HG02642 (cell line): ENCODE measurements around the gene HK3.

Source experiments
- ATAC-seq: cut with Tn5 transposase; IDR thresholded peaks from one replicate; pipeline ENCODE4 v1.9.1; 2021; ENCODE audit warnings: mild to moderate bottlenecking; ENCODE audit not compliant: unreplicated experiment, poor library complexity

HK3 gene

DNA sequence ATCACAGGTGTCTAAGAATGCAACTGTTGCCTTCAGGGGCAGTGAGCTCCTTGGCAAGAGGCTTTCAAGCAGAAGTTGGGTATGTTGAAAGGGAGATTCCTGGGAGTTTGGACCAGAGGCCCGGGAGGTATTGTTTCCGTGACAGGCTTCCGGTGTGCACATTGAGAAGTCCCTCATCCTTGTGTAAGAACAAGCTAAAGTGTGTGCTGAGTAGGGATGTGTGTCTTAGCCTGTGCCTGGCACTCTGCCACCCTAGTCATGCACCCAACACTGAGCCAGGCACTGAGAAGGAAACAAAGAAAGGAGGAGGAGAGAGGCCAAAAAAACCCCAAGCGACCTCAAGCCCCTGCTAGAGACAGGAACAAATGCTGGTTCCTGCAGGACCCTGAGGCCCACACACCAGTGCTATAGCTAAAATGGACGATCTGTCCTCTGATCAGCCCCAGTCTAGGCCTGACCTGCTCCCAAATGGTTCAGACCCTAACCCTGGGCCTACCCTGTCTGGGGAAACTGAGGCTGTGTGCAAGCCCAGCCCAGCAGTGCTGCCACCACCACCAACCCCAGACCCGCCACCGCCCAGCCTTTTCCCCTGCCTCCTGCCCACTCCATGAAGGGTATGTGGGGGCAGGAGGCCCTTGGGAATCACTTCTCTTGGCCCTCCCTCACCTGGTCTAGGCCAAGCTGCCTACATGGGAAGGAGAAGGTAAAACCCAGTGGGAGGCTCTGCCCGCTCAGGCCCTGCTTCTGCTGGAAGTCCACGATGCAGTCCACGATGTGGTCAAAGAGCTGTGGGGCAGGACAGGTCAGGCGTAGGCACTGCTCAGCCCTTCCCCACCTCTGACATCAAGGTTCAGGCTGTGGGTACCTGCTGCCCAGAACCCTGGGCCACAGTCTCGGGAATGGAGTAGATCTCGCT is 12.6 kb downstream of the HK3 start:
- ATAC-seq = no peak

DNA sequence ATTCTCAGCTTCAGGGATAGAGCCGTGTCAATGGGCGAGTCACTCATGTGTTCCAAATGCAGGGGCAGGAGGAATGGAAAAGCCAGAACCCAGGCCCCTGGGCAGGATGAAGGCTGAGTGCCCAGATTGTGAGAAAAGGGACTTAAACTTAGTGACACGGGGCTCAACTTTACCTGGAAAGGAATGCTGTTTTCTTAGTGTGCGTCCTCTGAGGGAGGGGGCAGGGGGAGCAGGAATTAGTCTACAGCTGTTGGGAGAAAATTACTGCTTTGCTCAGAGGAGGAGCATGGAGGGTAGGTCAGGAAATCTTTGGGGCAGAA is 14.6 kb downstream of the HK3 start:
- no peak for ATAC-seq

DNA sequence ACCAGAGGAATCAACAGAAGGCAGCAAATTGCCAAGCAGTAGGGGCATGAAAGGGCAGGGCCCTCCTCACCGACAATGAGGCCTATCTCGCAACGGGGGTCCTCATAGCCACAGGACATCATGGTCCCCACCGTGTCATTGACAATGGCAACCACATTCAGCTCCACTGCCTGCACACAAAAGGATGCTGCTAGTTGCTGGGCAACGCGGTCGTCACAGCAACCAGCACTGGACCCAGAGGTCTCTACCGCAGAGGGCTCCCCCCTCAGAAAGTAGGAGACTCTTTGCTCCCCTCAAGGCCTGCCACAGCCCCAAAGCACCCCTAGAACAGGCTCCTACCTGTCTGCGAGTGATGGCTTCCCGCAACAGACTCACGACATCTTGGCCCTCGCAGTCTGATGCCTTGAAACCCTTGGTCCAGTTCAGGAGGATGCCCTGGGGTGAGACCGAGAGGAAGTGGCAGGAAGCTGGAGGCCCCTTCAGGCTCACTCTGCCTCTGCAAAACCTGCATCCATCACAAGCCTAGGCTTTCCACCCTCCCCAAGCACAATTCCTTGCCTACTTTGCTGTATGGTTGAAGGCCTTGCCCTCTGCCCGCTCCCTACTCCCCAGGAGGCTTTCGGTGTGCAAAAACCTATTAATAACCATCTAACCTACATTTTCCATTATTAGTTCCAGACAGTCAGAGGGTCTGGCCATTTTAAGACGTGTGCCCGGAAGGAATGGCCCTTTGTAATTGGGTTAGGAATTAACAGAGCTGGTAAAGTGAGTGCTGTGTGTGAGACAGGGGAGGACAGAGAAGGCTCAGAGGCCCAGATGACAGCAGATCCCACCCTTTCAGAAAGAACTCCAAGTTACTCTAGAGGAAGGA is 15.2 kb downstream of the HK3 start:
- no peak for ATAC-seq

DNA sequence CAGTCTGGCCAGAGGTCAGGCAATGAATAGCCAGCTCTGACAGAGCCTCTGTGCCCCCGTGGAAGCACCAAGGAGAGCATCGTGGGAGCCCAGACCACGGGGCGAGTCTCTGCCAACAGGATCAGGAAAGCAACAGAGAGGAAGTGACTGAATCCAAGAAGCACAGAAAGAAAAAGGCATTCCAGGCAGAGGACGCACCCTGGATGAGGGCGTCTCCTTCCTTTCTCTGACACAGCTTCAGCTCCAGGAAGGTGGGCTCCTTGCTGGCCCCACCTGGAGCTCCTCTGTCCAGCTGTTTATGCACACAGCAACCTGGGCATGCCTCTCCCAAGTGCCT is 16.6 kb downstream of the HK3 start:
- no peak for ATAC-seq

DNA sequence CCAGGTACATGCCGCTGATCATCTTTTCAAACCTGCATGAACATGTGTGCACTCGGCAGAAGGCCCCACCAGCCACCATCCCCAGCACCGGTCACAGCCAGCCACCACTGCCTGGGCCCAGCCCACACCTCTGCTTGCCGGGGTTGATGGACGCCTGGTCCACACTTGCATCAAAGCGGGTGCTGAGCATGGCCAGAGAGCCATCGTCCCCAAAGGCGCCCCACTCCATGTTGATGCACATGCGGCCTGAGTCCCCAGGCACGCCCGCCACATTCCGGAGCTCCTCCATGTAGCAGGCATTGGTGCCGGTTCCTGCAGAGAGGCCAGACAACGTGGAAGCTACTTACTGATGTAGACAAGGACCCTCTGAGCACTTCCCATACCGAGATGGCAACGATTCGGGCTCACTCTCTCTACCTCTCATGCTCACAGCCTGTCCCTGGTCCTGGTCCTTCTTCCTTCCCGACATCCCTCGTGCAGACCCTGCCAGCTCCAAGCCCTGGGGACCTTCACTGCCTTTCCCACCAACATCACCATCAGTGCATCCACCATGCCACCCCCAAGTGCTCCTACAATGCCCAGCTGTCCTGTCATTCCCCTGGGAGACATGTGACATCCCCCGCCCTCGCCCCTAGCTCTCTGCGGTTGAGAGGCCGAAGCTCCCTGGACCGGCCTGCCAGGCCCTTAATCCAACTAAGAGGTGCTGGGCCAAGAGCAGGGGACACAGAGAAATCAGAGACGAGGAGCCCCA is 17.2 kb downstream of the HK3 start:
- ATAC-seq = no peak

DNA sequence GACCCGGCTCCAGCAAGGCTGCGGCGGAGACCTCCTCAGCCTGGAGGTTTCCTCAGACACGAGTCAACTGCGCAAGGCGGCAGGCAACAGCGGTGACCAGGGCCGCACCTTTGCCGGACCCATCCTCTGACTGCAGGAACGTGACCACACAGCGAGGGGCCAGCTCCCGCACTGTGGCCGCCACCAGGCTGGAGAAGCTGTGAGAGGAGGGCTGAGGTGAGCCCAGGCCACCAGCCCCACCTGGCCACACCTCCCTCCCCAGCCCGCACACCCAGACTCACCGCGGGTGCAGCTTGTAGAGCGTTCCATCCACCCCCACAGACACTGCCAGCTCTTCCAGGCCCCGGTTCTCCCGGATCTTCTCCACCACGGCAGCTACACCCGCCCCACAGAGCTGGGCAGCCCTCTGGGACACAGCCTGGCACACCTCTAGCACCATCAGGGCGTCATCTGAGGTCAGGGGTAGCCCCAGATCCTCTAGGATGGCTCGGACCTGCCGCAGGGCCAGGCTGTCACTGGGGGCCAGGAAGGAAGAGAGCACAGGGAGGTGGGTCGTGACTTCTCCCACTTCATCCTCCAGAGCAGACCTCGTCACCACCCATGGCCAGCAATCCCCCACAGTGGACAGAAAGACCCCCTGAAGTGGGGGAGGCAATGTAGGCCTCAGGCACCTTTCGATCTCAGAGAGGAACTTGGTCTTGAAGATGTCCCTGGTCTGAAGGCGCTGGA is 18.0 kb downstream of the HK3 start:
- ATAC-seq = no peak

DNA sequence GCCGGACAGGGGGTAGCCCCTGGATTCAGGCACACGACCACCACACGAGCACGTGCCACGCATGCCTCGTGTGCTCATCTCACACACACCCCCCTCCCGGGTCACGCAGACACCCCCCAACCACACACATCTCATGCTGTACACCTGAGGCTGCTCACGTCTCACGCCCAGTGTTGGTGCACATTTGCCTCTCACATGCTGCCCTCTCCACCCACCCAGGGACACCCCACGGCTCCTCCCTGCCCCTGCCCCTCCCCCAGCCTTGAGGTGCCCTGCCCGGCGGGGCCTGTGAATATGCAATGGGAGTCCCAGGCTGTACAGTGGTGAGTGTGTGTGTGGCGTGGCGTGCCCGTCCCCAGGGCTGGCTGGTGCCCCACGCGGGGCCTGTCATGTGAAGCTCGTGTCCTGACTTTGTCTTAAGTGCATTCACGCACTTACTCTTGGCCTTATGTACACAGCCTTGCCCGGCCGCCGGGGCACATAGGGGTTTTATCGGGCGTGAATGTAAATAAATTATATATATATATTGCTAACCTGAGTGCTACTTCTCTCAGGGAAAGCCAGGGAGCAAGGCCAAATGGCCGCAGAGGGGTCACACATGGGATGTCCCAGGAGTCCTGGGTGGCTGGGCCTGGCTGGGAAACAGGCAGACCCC is 18.7 kb downstream of the HK3 start:
- no peak for ATAC-seq

DNA sequence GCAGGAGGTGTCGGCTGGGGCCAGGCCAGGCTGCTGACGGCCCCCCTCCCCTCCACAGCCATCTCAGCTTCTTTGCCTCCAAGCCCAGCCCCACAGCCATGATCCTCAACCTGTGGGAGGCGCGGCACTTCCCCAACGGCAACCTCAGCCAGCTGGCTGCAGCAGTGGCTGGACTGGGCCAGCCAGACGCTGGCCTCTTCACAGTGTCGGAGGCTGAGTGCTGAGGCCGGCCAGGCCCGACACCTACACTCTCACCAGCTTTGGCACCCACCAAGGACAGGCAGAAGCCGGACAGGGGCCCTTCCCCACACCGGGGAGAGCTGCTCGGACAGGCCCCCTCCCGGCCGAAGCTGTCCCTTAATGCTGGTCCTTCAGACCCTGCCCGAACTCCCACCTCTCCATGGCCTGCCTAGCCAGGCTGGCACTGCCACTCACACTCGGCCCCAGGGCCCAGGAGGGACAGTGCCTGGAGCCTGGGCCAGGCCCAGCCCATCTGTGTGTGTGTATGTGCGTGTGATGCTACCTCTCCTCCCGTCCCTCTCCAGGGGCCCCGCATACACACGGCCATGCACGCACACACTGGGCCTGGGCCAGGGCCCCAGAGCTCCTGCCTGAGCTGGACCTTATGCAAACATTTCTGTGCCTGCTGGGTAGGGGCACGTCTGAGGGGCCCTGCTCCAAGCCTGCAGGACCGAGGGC is 19.3 kb downstream of the HK3 start:
- no peak for ATAC-seq

DNA sequence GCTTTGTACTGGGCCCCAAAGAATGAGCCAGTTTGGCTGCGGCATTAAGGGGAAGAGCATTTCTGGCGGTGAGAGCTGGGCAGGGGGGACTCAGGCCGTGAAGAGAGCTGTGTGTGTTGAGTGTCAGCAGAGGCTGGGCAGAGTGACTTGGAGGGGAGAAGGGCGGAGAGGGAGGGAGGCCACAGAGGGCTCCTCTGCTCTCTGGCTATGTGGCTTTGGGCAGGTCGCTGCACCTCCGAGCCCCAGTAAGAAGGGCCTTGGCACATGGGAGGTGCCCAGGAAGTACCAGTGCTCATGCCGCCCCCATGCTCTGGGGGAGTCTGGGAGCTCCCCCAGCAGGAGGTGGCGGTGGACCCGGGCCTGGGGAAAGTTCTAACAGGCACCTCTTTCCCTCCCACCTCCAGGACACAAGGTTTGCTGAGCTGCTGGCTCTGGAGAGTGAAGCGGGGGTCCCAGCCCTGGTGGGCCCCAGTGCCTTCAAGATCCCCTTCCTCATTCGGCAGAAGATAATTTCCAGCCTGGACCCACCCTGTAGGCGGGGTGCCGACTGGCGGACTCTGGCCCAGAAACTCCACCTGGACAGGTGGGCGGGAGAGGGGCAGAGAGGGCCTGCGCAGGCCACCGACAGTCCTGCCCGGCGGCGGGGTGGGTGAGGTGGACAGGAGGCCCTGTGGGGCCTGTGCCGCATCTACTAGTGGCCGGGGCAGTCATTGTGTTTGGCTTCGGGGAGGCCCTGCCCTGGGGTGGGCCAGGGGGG is 20.1 kb downstream of the HK3 start:
- no peak for ATAC-seq

DNA sequence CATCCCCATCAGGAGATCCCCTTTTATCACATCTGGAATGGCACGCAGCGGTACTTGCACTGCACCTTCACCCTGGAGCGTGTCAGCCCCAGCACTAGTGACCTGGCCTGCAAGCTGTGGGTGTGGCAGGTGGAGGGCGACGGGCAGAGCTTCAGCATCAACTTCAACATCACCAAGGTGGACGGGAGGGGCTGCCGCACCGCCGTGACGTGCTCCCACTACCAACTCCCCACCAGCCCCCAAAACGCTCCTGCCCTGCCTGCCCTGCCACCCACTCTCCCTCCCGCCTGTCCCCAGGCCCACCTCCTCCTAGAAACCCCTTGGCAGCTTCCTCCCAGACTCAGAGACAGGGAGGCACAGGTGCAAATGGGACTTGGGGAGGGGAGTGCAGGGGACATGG is 20.7 kb downstream of the HK3 start:
- ATAC-seq = no peak

DNA sequence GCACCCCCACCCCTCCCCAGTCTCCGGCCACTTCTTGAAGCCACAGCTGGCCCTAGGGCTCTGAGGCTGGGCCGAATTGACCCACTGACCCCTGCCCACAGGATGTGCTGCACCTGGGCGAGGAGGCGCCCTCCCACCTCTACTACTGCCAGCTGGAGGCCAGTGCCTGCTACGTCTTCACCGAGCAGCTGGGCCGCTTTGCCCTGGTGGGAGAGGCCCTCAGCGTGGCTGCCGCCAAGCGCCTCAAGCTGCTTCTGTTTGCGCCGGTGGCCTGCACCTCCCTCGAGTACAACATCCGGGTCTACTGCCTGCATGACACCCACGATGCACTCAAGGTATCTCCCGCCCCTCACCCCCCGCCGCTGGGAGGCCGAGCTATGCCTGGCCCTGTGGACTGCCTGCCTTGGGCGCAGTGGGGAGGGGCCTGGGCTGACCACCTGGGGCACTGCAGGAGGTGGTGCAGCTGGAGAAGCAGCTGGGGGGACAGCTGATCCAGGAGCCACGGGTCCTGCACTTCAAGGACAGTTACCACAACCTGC is 21.3 kb downstream of the HK3 start:
- ATAC-seq = no peak

DNA sequence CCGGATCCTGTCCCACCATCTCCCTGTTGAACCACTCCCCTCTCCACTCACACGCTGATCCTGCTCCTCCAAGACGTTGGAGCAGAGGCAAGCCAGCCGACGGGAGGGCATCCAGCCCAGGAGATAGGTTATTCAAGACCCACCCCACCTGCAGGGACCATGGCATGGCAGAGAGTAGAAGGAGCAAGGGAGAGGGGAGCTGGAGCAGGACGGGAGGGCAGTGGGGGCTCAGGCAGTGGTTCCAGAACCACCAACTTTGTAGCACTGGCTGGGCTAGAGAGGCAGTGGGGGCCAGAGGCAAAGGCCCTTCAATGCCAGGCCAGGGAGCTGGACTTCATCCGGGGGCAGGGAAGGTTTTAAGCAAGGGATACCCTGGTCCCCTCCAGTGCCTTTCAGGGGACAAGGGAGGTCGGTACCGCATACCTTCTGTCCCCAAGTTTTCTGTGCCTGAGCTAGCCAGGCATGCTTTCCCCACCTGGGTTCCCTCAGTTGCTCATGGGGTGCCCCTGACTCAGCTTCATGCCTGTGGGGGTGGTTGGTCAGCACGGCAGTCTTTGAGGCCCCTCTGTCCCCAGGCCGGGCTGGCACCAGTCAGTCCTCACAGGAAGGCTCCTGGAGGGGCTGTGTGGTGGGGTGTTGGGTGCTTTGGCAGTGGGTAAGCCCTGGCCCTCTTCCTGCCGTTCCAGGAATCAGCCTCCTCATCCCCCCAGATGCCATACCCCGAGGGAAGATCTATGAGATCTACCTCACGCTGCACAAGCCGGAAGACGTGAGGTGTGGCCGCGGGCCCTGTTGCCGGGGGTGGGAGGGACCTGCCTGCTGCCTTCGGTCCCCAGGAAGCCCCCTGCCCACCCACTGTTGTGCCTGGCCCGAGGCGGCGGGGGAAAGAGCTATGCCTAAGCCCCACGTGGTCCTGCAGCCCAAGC is 22.4 kb downstream of the HK3 start:
- no peak for ATAC-seq

DNA sequence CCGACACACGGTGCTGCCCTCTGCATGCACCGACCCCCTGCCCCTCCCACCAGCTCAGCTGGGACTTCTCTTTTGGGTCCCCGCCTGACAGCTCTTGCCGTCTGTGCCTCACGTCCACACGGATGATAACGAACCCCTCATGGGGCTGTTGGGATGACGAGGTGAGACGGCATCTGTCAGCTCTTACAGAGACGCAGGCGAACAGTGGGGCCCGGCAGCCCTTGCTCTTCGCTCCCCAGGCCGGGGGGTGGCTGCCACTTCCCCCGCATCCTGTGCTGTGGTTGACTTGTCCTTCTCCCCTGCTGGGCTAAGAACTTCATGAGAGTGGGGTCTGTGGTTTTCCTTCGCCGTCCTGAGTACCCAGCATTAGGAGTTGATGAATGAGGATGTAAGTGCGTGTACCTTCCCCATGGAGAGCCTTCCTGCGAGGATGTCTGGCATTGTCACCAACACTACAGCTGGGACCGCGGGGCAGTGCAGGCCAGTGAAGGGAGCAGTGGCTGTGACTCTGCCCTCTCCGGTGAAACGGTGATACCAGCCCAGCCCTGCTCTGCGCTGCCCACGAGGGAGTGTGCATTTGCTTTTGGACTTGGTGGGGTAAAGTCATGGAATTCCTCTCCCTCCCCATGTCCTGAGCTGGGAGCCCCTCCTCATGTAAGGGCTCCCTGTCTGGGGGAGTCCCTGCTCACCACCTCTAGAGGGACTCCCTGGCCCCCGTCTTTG is 23.2 kb downstream of the HK3 start:
- no peak for ATAC-seq

DNA sequence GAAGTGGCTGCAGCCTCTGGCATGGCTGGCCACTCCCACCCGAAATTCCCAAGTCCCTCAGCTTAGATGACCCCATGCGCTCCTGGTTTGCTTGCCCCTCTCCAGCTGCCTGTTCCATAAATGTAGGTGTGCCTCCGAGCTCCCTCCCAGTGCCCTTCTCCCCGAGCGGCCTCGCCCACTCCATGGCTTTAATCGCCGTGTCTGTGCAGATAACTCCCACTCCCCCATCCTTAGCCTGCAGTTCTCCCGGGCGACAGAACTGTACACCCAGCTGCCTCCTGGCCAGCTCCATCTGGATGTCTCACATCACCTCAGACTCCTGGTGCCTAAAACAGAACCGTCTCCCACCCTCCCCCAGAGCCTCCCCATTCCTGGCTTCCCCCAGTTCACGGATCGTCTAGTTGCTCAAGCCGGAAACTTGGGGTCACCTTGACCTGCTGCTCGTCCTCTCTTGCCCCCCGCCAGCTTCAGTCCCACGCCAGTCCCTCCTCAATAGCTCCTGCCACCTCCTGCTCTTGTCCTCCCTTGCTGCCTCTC is 24.1 kb downstream of the HK3 start:
- no peak for ATAC-seq

DNA sequence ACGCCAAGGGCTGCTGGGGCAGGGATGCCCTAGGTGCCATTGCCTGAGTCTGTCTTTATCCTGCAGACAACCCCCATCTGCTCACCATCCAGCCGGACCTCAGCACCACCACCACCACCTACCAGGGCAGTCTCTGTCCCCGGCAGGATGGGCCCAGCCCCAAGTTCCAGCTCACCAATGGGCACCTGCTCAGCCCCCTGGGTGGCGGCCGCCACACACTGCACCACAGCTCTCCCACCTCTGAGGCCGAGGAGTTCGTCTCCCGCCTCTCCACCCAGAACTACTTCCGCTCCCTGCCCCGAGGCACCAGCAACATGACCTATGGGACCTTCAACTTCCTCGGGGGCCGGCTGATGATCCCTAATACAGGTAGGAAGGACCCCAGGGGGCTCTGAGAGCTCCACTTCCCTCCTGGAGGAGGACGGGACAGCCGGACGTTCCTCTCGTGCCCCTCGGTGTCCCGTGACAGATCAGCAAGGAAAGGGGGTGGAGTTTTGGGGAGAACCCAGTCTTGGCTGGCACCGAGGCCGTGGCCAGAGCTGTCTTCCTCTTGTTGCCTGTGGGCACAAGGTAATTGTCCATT is 24.9 kb downstream of the HK3 start:
- no peak for ATAC-seq

DNA sequence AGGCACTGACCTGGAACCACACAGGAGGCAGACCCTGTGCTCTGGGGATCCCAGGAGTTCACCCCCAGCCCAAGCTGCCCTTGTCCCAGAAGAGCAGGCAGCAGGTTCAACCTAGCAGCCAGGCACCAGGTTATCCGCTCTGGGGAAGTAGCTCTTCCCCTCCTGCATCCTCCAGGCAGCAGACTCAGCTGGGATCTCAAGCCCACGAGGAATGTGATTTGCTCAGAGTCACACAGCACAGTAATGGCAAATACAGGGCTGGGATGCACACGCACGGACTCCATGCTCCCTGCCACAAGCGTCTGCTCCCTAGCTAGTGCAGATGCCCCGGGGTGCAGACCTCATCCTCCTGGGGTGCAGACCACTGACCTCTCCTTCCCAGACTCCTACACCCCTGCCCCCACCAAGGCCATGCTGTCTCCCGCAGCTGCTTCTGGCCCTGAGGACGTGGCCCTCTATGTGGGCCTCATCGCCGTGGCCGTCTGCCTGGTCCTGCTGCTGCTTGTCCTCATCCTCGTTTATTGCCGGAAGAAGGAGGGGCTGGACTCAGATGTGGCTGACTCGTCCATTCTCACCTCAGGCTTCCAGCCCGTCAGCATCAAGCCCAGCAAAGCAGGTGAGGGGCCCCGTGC is 25.5 kb downstream of the HK3 start:
- no peak for ATAC-seq
